OCI-LY1 (cell line): Measurements from ENCODE around the gene C12orf56.

Experiments used
- H2AFZ ChIP-seq: fragments of 200-600 bp; sonication (generic), shearing (Covaris generic); 2 replicates; pipeline ENCODE4 v1.6.0; 2014; ENCODE audit warnings: antibody characterized with exemption, mild to moderate bottlenecking, low read length
- H3F3A ChIP-seq: fragments of 200-600 bp; sonication (generic), shearing (Covaris generic); 2 replicates; pipeline ENCODE4 v1.6.0; 2014; ENCODE audit warnings: mild to moderate bottlenecking, antibody characterized with exemption, low read length, moderate library complexity; ENCODE audit not compliant: insufficient read depth
- H3K27ac ChIP-seq: fragments of 200-600 bp; sonication (generic); 2 replicates; pipeline ENCODE4 v1.5.1; 2014; ENCODE audit warnings: low read length, mixed run types, mild to moderate bottlenecking, low read depth; ENCODE audit not compliant: poor library complexity, severe bottlenecking
- H3K27me3 ChIP-seq: fragments of 200-600 bp; sonication (generic); 2 replicates; pipeline ENCODE4 v1.6.0; 2014; ENCODE audit warnings: antibody characterized with exemption, mild to moderate bottlenecking, low read length, moderate library complexity; ENCODE audit not compliant: insufficient read depth
- H3K36me3 ChIP-seq: fragments of 200-600 bp; sonication (generic); 2 replicates; pipeline ENCODE4 v1.6.1; 2014; ENCODE audit warnings: mild to moderate bottlenecking, antibody characterized with exemption, low read length, moderate library complexity, mixed read lengths; ENCODE audit not compliant: insufficient read depth
- H3K4me1 ChIP-seq: fragments of 200-600 bp; sonication (generic); 2 replicates; pipeline ENCODE4 v1.5.1; 2014; ENCODE audit warnings: mild to moderate bottlenecking, low read length, moderate library complexity; ENCODE audit not compliant: insufficient read depth, severe bottlenecking
- H3K4me2 ChIP-seq: fragments of 200-600 bp; sonication (generic), shearing (Covaris generic); 2 replicates; pipeline ENCODE4 v1.6.1; 2014; ENCODE audit warnings: low read length
- H3K4me3 ChIP-seq: fragments of 200-600 bp; sonication (generic); 2 replicates; pipeline ENCODE4 v1.5.1; 2014; ENCODE audit warnings: low read length, low read depth, mild to moderate bottlenecking, mixed read lengths; ENCODE audit not compliant: poor library complexity, severe bottlenecking
- H3K79me2 ChIP-seq: fragments of 200-600 bp; shearing (Covaris generic); 2 replicates; pipeline ENCODE4 v1.6.1; 2016; ENCODE audit warnings: mixed run types, low read length, mixed read lengths; ENCODE audit not compliant: insufficient read depth
- H3K9ac ChIP-seq: fragments of 200-600 bp; sonication (generic), shearing (Covaris generic); 2 replicates; pipeline ENCODE4 v1.6.1; 2014; ENCODE audit warnings: mild to moderate bottlenecking, low read length, mixed read lengths
- H3K9me2 ChIP-seq: fragments of 200-600 bp; sonication (generic), shearing (Covaris generic); 2 replicates; pipeline ENCODE4 v1.6.1; 2014; ENCODE audit warnings: low read depth, mild to moderate bottlenecking, low read length, mixed read lengths
- H3K9me3 ChIP-seq: fragments of 200-600 bp; shearing (Covaris generic); 2 replicates; pipeline ENCODE4 v1.6.1; 2014; ENCODE audit warnings: low read length, mixed read lengths
- H4K20me1 ChIP-seq: fragments of 200-600 bp; sonication (generic), shearing (Covaris generic); 2 replicates; pipeline ENCODE4 v1.6.0; 2016; ENCODE audit warnings: mild to moderate bottlenecking, low read length; ENCODE audit not compliant: insufficient read depth
- CTCF ChIP-seq: fragments of 200-600 bp; sonication (generic), shearing (Covaris generic); IDR thresholded peaks from 2 replicates; pipeline ENCODE4 v1.5.1; 2017; ENCODE audit warnings: mild to moderate bottlenecking, antibody characterized with exemption, low read length, moderate library complexity, mixed read lengths
- EZH2 ChIP-seq: fragments of 200-600 bp; sonication (generic), shearing (Covaris generic); IDR thresholded peaks from 2 replicates; pipeline ENCODE4 v1.8.0; 2017; ENCODE audit warnings: borderline replicate concordance, mixed run types, mild to moderate bottlenecking, antibody characterized with exemption, low read length, moderate library complexity, mixed read lengths

Gene C12orf56

GRCh38 chr12:64258576-64258975, 132.0 kb downstream of the C12orf56 start:
- no peaks in the 10 kb centered on the region for H3K9me2 ChIP-seq
- no peak overlapping the region for H3K27ac ChIP-seq
- no peak overlapping the region for H3K9ac ChIP-seq
- no peaks in the 10 kb centered on the region for H3K79me2 ChIP-seq
- H4K20me1 ChIP-seq: no peaks in the 10 kb centered on the region
- no peak overlapping the region for H3K4me3 ChIP-seq
- no peaks in the 10 kb centered on the region for H3K27me3 ChIP-seq
- H3K4me2 ChIP-seq: no peak overlapping the region
- no peaks in the 10 kb centered on the region for H3K9me3 ChIP-seq
- H3K4me1 ChIP-seq: no peaks in the 10 kb centered on the region
- no peak for TF ChIP-seq CTCF
- TF ChIP-seq EZH2: no peak
- H2AFZ ChIP-seq: no peak overlapping the region
- H3F3A ChIP-seq: no peaks in the 10 kb centered on the region
- H3K36me3 ChIP-seq: no peaks in the 10 kb centered on the region

- Histone ChIP-seq H4K20me1 (no peaks in the 10 kb centered on the region), H3K27ac (no peak overlapping the region), H3K9ac (no peak overlapping the region), H3K4me3 (no peak overlapping the region), H3K79me2 (no peaks in the 10 kb centered on the region), H3K4me2 (no peak overlapping the region), H3K9me3 (no peaks in the 10 kb centered on the region), H3F3A (no peaks in the 10 kb centered on the region), H2AFZ (no peak overlapping the region), H3K36me3 (no peaks in the 10 kb centered on the region), H3K9me2 (no peaks in the 10 kb centered on the region), H3K4me1 (no peaks in the 10 kb centered on the region), H3K27me3 (no peaks in the 10 kb centered on the region)
- peak; percentile 69; the same call in 1 of the 2 replicates for TF ChIP-seq CTCF
- TF ChIP-seq EZH2: no peak
These were observed 134.3 kb downstream of the C12orf56 start for GRCh38 chr12:64256166-64256800.

- H4K20me1 ChIP-seq: no peaks in the 10 kb centered on the region
- H2AFZ ChIP-seq: no peak overlapping the region
- no peak overlapping the region for H3K27ac ChIP-seq
- no peaks in the 10 kb centered on the region for H3K36me3 ChIP-seq
- H3K79me2 ChIP-seq: no peaks in the 10 kb centered on the region
- H3K9me3 ChIP-seq: no peaks in the 10 kb centered on the region
- TF ChIP-seq EZH2: no peak
- no peak for TF ChIP-seq CTCF
- H3K9ac ChIP-seq: no peak overlapping the region
- H3K27me3 ChIP-seq: no peaks in the 10 kb centered on the region
- H3F3A ChIP-seq: no peaks in the 10 kb centered on the region
- no peak overlapping the region for H3K4me3 ChIP-seq
- no peaks in the 10 kb centered on the region for H3K4me1 ChIP-seq
- H3K4me2 ChIP-seq: no peak overlapping the region
- no peaks in the 10 kb centered on the region for H3K9me2 ChIP-seq
These were observed 135.3 kb downstream of the C12orf56 start for GRCh38 chr12:64255249-64255648.
